HG02852 (cell line): Measurements from ENCODE around the gene MGAT5B.
"Not testable (repeated sequence)": the region's sequence is repeated elsewhere in the genome, so short reads cannot be mapped to it uniquely, and the experiment has no call there.

ENCODE experiments used
- ATAC-seq: cut with Tn5 transposase; IDR thresholded peaks from one replicate; pipeline ENCODE4 v1.9.1; 2021; ENCODE audit warnings: mild to moderate bottlenecking, moderate library complexity; ENCODE audit not compliant: unreplicated experiment

Gene MGAT5B

DNA sequence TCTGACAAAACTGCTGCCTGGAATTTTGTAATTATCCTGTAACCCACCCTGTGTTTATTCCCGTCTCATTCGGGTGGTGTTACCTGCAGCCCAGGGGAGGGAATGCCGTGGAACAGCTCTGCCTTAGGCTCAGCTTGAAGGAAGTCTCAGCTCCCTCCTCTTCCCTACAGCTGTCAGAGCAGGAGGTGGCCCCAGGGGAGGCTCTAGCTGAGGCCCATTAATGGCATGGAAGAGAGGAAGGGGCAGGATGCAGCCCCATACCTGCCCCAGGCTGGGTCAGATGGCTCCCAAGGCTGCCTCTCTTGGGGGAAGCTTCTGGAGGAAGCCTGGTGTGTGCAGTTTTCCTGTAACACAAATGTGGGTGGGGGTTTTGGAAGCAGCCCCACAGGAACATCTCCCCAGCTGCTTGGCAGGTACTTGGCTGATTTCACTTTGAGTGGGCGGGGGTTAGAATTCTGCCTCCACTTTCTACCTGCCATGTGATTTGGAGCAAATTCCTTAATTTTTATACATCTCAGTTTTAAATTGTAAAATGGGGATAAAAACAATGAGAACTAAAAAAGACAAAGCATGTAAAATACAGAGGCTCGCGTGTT, 103.9 kb downstream of the MGAT5B start:
- no peak for ATAC-seq

- no peak for ATAC-seq
Observed at GRCh38 chr17:76973040-76973439, 104.8 kb downstream of the MGAT5B start.

DNA sequence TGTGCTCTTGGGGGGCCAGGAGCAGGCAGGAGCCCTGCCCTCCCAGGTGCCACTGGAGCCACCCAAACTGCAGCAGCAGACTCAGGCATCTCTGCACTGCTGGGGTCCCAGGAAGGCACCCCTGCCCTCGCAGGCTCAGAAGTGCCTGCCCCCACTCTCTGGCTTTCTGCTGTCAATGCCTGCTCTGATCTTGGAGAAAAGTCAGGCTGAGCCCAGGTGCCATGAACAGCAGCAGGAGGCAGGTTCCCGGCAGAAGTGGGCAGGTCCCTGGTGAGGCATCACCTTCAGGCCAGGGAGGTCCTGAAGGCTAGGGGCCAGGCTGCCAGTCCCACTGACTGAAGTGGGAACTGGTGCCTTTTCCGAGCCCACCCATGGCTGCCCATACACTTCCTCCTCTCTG, 106.5 kb downstream of the MGAT5B start:
- ATAC-seq = no peak

GRCh38 chr17:76978050-76978449, 109.8 kb downstream of the MGAT5B start:
- ATAC-seq = not testable (repeated sequence)

- ATAC-seq = no peak
Observed at GRCh38 chr17:76981545-76982295, 113.5 kb downstream of the MGAT5B start.

- ATAC-seq = no peak
Observed at GRCh38 chr17:76982408-76983074, 114.3 kb downstream of the MGAT5B start.

GRCh38 chr17:76983075-76983775, 115.0 kb downstream of the MGAT5B start:
- ATAC-seq = no peak

- ATAC-seq = no peak
Observed at GRCh38 chr17:76986365-76986764, 118.2 kb downstream of the MGAT5B start.

DNA sequence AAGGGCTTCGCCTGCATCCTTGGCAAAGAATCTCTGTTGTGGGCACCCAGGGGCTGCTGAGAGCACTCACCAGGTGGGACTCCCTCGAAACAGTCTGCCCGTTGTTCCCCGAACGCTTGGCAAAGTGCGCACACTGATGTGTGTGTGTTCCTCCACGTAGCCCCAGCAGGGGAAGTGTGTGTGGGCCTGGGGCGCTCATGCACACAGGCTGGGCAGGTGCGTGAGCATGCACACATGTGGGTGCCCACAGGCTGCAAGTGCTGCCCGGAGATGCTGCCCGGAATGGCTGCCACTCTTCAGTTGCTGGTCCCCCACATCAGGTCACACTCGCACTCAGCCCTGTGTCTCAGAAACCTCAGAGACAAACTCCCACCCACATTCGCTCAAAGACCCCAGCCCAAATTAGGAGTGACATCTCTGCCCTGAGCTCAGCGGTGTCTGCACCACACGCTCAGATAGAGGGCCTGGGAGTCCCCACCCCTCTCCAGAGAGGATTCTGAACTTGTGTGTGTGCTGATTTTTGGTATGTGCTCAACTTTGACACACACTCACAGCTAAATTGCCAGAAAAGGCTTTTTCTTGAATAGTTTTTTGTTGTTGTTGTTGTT, 119.4 kb downstream of the MGAT5B start:
- no peak for ATAC-seq

DNA sequence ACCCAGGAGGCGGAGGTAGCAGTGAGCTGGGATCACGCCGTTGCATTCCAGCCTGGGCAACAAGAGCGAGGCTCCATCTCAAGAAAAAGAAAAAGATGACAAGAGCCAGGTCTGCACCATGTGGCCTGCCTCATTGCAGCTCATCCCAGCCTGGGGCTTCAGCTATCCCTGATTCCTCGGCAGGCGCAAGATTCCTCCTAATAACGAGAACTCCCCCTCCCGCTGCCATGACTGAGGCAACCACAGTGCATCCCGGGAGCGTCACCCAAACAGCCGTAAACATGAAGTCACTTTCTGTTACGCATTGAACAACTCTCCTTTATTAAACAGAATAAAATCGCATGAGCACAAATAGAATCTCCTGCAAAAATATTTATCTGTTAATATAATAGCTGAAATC, 120.6 kb downstream of the MGAT5B start:
- ATAC-seq = no peak

GRCh38 chr17:76989519-76989918, 121.3 kb downstream of the MGAT5B start:
- no peak for ATAC-seq

GRCh38 chr17:76992891-76993290, 124.7 kb downstream of the MGAT5B start:
- ATAC-seq = no peak

DNA sequence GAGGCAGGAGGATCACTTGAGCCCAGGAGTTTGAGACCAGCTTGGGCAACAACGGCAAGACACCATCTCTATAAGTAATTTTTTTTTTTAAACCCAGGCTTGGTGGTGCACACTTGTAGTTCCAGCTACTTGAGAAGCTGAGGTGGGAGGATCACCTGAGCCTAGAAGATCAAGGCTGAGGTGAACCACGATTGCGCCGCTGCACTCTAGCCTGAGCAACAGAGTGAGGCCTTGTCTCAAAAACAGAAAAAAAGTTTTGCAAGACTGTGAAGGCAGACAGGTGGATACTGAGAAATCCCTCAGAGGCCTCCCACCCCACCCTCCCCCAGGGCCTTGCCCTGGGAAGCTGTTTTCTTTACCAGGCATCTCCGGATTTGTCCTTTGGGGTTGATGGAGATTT, 125.4 kb downstream of the MGAT5B start:
- no peak for ATAC-seq

- ATAC-seq = no peak
Observed at GRCh38 chr17:76994237-76994637, 126.0 kb downstream of the MGAT5B start.

DNA sequence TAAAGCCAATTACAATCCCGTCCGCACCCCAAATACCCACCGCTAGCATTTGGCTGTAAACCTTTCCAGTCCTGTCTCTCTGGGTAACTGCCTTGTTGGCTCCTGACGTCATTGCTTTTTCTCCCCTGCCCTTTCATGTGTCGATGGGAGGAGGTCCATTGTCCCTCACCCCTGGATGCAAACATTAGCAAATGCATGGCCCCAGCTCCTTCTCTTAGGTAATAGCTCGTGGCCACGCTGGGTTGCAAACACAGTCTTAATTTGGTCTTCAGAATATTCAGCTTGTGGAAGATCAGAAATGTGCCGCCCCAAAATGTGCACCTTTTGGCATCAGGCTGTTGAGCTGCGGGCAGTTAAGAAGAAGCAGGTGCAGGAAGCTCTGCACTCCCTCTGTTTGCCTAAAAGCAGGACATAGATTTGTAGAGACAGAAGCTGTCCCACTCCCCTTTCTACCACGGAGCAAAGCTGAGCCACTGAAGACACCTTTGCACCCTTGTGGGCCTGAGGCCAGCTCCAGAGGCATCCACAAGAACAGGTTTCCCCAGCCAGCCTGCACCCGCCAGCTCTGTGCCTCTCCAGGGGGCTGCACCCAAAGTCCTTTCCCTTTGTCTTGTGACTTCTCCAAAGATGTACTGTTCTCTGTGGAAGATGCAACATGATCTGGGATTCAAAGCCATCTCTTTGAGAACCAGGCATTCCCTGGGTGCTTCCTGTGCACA, 127.3 kb downstream of the MGAT5B start:
- no peak for ATAC-seq

DNA sequence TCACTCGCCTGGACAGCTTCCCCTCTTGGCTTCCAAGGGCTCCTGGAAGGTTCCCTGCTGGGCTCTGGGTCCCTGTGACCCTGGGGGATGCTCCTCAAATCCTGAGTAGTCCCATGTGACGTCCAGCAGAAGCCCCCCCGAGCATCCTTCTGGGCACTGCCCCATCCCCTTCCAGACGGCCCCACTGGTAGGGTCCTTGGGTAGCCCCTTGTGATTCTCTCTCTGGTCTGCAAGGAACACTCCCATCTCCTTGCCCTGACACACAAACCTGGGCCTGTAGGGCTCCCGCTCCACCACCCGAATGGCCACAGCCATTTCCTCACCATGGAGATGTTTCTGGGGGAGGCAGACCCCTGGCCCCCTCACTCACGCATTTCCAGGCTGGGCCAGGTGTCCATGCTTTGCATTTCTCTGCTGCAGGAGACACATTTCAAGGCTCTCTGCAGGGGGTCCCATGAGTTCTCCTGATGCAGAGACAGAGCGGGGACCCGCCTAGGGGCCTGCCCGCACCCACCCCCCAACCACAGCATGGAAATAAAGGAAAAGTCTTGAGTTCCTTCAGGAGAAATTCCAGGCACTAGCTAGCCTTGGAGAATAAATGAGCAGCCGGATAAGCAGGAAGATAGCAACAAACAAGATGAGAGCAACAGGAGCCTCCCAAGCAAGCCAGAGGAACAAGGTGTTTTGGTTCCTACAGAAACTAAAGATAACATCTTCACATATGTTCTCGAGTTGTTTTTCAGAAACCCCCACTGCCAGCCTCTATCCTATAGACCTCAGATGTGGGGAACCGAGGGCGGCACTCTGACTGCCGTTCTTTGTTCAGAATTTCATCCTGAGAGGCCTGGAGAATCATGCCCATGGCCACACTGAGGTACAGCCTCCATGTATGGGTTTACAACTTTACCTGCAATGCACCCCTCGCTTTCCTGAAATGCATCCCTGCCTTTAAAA, 128.8 kb downstream of the MGAT5B start:
- no peak for ATAC-seq

DNA sequence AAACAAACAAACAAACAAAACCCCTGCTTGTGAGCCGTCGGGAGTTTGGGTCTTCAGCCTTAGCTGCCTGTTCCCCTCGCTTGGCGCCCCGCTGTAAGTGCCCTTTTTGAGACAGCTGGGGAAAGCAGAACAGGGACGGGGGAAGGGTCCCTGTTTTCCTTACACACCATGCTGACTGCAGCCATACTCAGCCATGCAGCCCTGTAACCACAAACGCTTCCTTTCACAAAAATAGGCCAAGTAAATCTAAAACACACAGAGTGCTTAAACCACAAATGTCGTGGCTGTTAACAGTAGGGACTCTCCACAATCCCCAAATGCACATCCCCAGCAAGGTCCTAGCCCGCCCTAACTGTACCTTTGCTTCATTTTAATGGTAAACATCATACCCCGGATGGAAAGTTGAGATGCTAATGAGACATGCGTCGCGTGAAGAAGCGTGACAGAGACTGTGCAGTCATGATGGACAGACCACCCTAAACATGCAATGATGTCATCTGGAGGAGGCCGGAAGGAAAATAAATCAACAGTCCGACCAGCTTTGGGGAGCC, 129.9 kb downstream of the MGAT5B start:
- ATAC-seq = peak; percentile 57

GRCh38 chr17:76998839-76999238, 130.6 kb downstream of the MGAT5B start:
- ATAC-seq = no peak
